GM21528 (cell line): ENCODE measurements around the gene PTPRN2.

Source experiments
- ATAC-seq: cut with Tn5 transposase; IDR thresholded peaks from one replicate; pipeline ENCODE4 v1.9.1; 2021; ENCODE audit warnings: mild to moderate bottlenecking, moderate library complexity; ENCODE audit not compliant: unreplicated experiment, low FRiP score

Gene PTPRN2

GRCh38 chr7:157630301-157630853 lies 957.2 kb downstream of the PTPRN2 start:
- ATAC-seq, result no peak

- ATAC-seq, result no peak
Measured at GRCh38 chr7:157628456-157628855, 959.2 kb downstream of the PTPRN2 start.

GRCh38 chr7:157627646-157628045 lies 960.0 kb downstream of the PTPRN2 start:
- ATAC-seq, result no peak

- no peak for ATAC-seq
Measured at GRCh38 chr7:157627033-157627432, 960.6 kb downstream of the PTPRN2 start.

GRCh38 chr7:157625973-157626742 lies 961.5 kb downstream of the PTPRN2 start:
- no peak for ATAC-seq

GRCh38 chr7:157623556-157623955 lies 964.1 kb downstream of the PTPRN2 start:
- no peak for ATAC-seq

- ATAC-seq, result no peak
Measured at GRCh38 chr7:157622408-157623205, 965.0 kb downstream of the PTPRN2 start.

- no peak for ATAC-seq
Measured at GRCh38 chr7:157622000-157622399, 965.6 kb downstream of the PTPRN2 start.

GRCh38 chr7:157621131-157621681 lies 966.4 kb downstream of the PTPRN2 start:
- no peak for ATAC-seq

GRCh38 chr7:157620616-157621015 lies 967.0 kb downstream of the PTPRN2 start:
- no peak for ATAC-seq

- no peak for ATAC-seq
Measured at GRCh38 chr7:157619753-157620525, 967.7 kb downstream of the PTPRN2 start.

GRCh38 chr7:157618823-157619606 lies 968.6 kb downstream of the PTPRN2 start:
- ATAC-seq, result no peak

GRCh38 chr7:157618091-157618726 lies 969.4 kb downstream of the PTPRN2 start:
- no peak for ATAC-seq

- ATAC-seq, result no peak
Measured at GRCh38 chr7:157617401-157617800, 970.2 kb downstream of the PTPRN2 start.

GRCh38 chr7:157616931-157617330 lies 970.7 kb downstream of the PTPRN2 start:
- no peak for ATAC-seq

GRCh38 chr7:157616426-157616825 lies 971.2 kb downstream of the PTPRN2 start:
- ATAC-seq, result no peak

GRCh38 chr7:157615852-157616251 lies 971.8 kb downstream of the PTPRN2 start:
- ATAC-seq, result no peak

- no peak for ATAC-seq
Measured at GRCh38 chr7:157615101-157615817, 972.4 kb downstream of the PTPRN2 start.
